Osteoblast (primary cell): ENCODE measurements around the gene OR1F1. TPM values are rescaled to one million over a fixed set of nuclear protein-coding genes. Genes with fewer than 3 reads are reported as not detected.
"Not testable (repeated sequence)": the region's sequence is repeated elsewhere in the genome, so short reads cannot be mapped to it uniquely, and the experiment has no call there.

Experiments
- DNase-seq: peaks from one replicate; pipeline ENCODE4 v3.0.0; 2011; ENCODE audit warnings: low spot score, mixed read lengths; ENCODE audit not compliant: insufficient read length; ENCODE audit errors: missing footprints
- H2AFZ ChIP-seq: 2 replicates; pipeline ENCODE4 v1.6.0; 2011; ENCODE audit warnings: mild to moderate bottlenecking, low read length
- H3K27ac ChIP-seq: 2 replicates; pipeline ENCODE4 v1.5.1; 2011; ENCODE audit warnings: mild to moderate bottlenecking, low read depth, low read length, moderate library complexity
- H3K27me3 ChIP-seq: 2 replicates; pipeline ENCODE4 v1.6.0; 2012; ENCODE audit warnings: mild to moderate bottlenecking, control low read depth, inconsistent platforms, low read length, moderate library complexity; ENCODE audit not compliant: insufficient read depth
- H3K36me3 ChIP-seq: 2 replicates; pipeline ENCODE4 v1.5.1; 2011; ENCODE audit warnings: mild to moderate bottlenecking, low read length, control low read depth, moderate library complexity; ENCODE audit not compliant: insufficient read depth
- H3K4me1 ChIP-seq: 2 replicates; pipeline ENCODE4 v1.5.1; 2011; ENCODE audit warnings: mild to moderate bottlenecking, low read length, control low read depth, moderate library complexity; ENCODE audit not compliant: insufficient read depth
- H3K4me2 ChIP-seq: 2 replicates; pipeline ENCODE4 v1.6.0; 2011; ENCODE audit warnings: mild to moderate bottlenecking, low read length; ENCODE audit not compliant: insufficient read depth
- H3K4me3 ChIP-seq: fragments of 200-600 bp; sonication (generic); 3 replicates; pipeline ENCODE4 v1.5.1; 2012; ENCODE audit warnings: mild to moderate bottlenecking, low read length, inconsistent platforms; ENCODE audit not compliant: insufficient read depth
- H3K79me2 ChIP-seq: 2 replicates; pipeline ENCODE4 v1.6.0; 2012; ENCODE audit warnings: mild to moderate bottlenecking, low read length, control low read depth, inconsistent platforms; ENCODE audit not compliant: insufficient read depth
- H3K9me3 ChIP-seq: 2 replicates; pipeline ENCODE4 v1.5.1; 2011; ENCODE audit warnings: low read depth, low read length, control low read depth
- H4K20me1 ChIP-seq: 2 replicates; pipeline ENCODE4 v1.6.0; 2012; ENCODE audit warnings: mild to moderate bottlenecking, low read length, control low read depth; ENCODE audit not compliant: insufficient read depth
- total RNA-seq: library from RNA; depleted of rRNA; stranded (reverse); fragments of >200 nt; gene quantifications from 2 replicates; pipeline ENCODE4 v1.2.3, GENCODE V29; 2012
- TF ChIP-seq, protein P1 (sequence below): IDR thresholded peaks from 2 replicates; pipeline ENCODE4 v1.5.1; 2011; ENCODE audit warnings: mild to moderate bottlenecking, low read depth, low read length, moderate library complexity; ENCODE audit errors: extremely low read depth

OR1F1 gene
- total RNA-seq, 1 donor = 0.36 TPM

DNA sequence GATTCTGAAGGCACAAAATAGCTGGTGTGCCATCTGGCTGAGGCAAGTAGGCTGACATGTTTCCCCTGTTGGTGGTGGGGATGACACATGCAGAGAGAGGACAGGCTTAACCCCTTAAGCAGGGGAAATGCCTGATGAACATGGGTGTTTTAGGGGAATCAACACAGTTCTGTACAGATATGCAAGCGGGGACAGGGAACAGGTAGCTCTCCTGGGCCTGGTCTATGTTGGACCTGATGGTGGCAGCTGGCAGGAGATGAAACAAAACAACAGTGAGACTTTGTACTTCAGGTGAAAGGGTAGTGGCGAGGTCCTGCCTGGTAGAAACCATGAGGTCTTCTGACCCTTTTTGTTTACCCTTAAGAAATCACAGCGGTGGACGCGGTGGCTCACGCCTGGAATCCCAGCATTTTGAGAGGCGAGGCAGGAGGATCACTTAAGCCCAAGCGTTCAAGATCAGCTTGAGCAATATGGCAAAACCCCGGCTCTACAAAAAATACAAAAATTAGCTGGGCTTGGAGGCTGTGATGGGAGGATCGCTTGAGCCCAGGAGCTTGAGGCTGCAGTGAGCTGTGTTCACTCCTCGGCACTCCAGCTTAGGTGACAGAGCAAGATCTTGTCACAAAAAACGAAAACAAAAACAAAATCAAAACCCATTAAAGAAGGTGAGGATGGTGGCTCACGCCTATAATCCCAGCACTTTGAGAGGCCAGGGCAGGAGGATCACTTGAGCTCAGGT is 10.5 kb downstream of the OR1F1 start:
- Histone ChIP-seq H4K20me1 (no peaks in the 10 kb centered on the region), H3K4me1 (no peaks in the 10 kb centered on the region), H3K4me3 (no peak overlapping the region), H2AFZ (no peak overlapping the region), H3K9me3 (no peaks in the 10 kb centered on the region), H3K36me3 (no peaks in the 10 kb centered on the region), H3K4me2 (no peak overlapping the region), H3K27ac (no peak overlapping the region), H3K79me2 (no peaks in the 10 kb centered on the region), H3K27me3 (peaks cover 15% of the 10 kb centered on the region)
- no peak for DNase-seq
- TF ChIP-seq, protein P1, sequence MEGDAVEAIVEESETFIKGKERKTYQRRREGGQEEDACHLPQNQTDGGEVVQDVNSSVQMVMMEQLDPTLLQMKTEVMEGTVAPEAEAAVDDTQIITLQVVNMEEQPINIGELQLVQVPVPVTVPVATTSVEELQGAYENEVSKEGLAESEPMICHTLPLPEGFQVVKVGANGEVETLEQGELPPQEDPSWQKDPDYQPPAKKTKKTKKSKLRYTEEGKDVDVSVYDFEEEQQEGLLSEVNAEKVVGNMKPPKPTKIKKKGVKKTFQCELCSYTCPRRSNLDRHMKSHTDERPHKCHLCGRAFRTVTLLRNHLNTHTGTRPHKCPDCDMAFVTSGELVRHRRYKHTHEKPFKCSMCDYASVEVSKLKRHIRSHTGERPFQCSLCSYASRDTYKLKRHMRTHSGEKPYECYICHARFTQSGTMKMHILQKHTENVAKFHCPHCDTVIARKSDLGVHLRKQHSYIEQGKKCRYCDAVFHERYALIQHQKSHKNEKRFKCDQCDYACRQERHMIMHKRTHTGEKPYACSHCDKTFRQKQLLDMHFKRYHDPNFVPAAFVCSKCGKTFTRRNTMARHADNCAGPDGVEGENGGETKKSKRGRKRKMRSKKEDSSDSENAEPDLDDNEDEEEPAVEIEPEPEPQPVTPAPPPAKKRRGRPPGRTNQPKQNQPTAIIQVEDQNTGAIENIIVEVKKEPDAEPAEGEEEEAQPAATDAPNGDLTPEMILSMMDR = no peak

DNA sequence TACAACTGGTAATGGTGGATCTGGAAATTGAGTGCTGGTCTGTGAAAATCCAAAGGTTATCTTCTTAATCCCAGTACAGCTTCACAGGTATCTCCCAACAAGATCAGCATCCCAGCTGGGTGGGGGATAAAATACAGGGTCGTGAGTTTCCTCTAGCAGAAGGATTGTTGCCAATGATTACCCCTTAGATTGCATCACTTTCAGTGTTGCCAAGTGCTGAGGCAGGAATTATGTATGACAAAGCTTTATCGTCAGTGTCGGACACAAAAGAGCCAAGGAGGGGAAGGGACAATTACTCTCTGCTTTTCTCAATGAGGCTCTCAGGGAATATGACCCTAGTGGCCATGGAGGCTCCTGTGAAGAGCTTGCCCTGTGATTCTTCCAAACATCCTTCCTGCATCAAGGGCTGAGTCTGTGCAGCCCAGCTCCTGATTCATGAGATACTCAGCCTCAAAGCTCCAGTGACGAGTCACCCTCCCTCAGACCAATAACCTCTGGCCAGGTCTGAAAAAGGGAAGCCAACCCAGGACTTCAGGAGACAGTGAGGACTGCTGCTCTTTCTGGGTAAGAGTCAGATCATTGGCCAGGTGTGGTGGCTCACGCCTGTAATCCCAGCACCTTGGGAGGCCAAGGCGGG is 15.0 kb downstream of the OR1F1 start:
- TF ChIP-seq, protein P1 = no peak
- no peak overlapping the region for H3K27ac ChIP-seq
- no peak overlapping the region for H3K4me2 ChIP-seq
- H3K79me2 ChIP-seq = no peaks in the 10 kb centered on the region
- no peaks in the 10 kb centered on the region for H3K9me3 ChIP-seq
- H4K20me1 ChIP-seq = no peaks in the 10 kb centered on the region
- no peak overlapping the region for H2AFZ ChIP-seq
- H3K4me3 ChIP-seq = no peak overlapping the region
- no peak for DNase-seq
- no peaks in the 10 kb centered on the region for H3K4me1 ChIP-seq
- no peaks in the 10 kb centered on the region for H3K36me3 ChIP-seq
- peaks cover 12% of the 10 kb centered on the region for H3K27me3 ChIP-seq

DNA sequence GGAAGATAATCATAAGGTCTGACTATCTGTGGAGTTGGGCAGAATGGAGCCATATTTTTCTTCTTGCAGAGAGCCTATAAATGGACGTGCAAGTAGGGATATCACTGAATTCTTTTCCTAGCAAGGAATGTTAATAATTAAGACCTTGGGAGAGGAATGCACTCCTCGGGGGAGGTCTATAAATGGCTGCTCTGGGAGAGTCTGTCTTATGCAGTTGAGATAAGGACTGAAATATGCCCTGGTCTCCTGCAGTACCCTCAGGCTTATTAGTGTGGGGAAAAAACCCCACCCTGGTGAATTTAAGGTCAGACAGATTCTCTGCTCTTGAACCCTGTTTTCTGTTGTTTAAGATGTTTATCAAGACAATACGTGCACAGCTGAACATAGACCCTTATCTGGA is 17.9 kb downstream of the OR1F1 start:
- not testable (repeated sequence) for DNase-seq, H4K20me1 ChIP-seq, H3K4me2 ChIP-seq, H3K4me1 ChIP-seq, H3K79me2 ChIP-seq, H3K36me3 ChIP-seq, H3K27me3 ChIP-seq, H3K9me3 ChIP-seq, H3K27ac ChIP-seq, H2AFZ ChIP-seq, H3K4me3 ChIP-seq

DNA sequence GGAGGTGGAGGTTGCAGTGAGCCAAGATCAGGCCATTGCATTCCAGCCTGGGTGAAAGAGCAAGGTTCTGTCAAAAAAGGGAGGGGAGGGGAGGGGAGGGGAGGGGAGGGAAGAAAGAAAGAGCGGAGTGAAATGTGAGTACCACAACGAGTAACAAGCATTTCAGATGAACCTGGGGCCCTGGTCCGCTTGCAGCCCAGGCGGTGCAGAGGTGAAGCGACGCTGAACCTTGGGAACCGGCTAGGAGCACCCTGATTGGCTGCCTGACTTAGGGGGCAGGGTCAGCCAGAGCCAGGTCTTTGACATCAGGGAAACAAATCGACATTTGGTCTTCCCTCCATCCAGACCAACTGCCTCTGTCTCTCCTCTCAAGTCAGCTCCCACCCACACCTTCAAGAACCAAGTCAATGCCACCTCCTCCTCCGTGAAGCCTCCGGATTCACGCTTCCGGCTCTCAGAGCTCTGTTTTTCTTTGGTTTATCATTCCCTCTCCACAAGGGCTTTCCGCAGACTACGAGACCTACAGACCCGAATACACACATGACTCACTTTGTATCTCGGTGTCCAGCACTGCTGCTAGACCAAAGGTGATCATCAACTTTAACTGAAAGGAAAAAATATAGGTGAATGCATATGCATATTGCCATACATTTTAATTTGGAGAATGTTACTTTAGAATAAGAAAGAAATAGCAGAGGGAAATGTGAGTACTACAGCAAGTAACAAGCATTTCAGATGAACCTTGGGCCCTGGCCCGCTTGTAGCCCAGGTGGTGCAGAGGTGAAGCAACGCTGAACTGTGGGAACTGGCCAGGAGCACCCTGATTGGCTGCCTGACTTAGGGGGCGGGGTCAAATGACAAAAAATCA is 19.3 kb downstream of the OR1F1 start:
- Histone ChIP-seq H3K36me3 (no peaks in the 10 kb centered on the region), H2AFZ (no peak overlapping the region), H3K79me2 (no peaks in the 10 kb centered on the region), H3K4me2 (no peak overlapping the region), H3K9me3 (no peaks in the 10 kb centered on the region), H3K27ac (no peak overlapping the region), H3K4me3 (no peak overlapping the region), H3K4me1 (no peaks in the 10 kb centered on the region), H4K20me1 (no peaks in the 10 kb centered on the region), H3K27me3 (no peaks in the 10 kb centered on the region)
- DNase-seq = no peak
- TF ChIP-seq, protein P1 = no peak
